Esophagus squamous epithelium (tissue), 4 donors: Measurements from ENCODE around the gene NIPBL.

Experiments
- CTCF ChIP-seq, 6 experiments: fragments of 450-650 bp in 4 of 6; fragments of 200-600 bp in 2 of 6; sonication (generic) in 2 of 6; IDR thresholded peaks; one replicate each; pipeline ENCODE4 v1.5.1; 2016 to 2019; ENCODE audit warnings: antibody characterized with exemption in 6 of 6, mild to moderate bottlenecking in 4 of 6, moderate library complexity in 4 of 6
- POLR2A ChIP-seq, 4 donors: fragments of 450-650 bp; IDR thresholded peaks; one replicate each; pipeline ENCODE4 v1.6.1; 2017; ENCODE audit warnings: antibody characterized with exemption in 4 of 4, mild to moderate bottlenecking in 4 of 4, moderate library complexity in 3 of 4

GRCh38 chr5:36948041-36948440 lies 71.5 kb downstream of the NIPBL start:
- TF ChIP-seq CTCF (IDR thresholded peaks at IDR 0.05) (no peak), POLR2A (IDR thresholded peaks at IDR 0.05) (no peak)
